VCaP (cell line): ENCODE measurements around the gene GPR162.

Experiments
- H3K27ac ChIP-seq: fragments of 450-650 bp; 2 replicates; pipeline ENCODE4 v1.5.1; 2017
- CTCF ChIP-seq: fragments of 450-650 bp; conservative IDR thresholded peaks from 2 replicates; pipeline ENCODE4 v1.5.1; 2017; ENCODE audit warnings: mild to moderate bottlenecking, moderate library complexity

Gene GPR162

GRCh38 chr12:6873094-6874014 lies 51.7 kb downstream of the GPR162 start, which contains the start of gene SPSB2:
SPSB2 (minus strand) TSS chr12:6873303; CDS start chr12:6872901, 402 bp downstream.
- peak within 1 kb of the TSS; percentile 99 for H3K27ac ChIP-seq
- no peak for TF ChIP-seq CTCF

- H3K27ac ChIP-seq: peak overlapping the region; percentile 99
These were observed 52.4 kb downstream of the GPR162 start for GRCh38 chr12:6874015-6874368.
